ENCODE results near the gene HERPUD2. TPM values are rescaled to one million over a fixed set of nuclear protein-coding genes. Genes with fewer than 3 reads are reported as not detected.

Gene HERPUD2
- polyA plus RNA-seq, 1 donor (not counting 4 experiments of a cell fraction or from before 2014, with no cell fraction given) = 43.6 TPM

DNA sequence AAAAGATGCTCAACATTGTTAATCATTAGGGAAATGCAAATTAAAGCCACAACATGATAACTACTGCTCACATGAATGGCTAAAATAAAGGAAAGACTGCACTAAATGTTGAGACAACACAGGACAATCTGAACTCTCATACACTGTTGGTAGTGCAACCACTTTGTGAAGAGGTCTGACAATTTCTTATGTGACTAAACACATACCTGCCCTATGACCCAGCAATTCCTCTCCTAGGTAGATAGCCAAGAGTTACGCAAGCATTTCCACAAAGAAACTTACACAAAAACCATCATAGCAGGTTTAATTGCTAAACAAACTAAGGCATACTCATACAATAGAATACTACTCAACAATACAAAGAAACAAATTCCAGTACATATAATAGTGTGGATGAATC is 41.8 kb upstream of the HERPUD2 start:
- Histone ChIP-seq H4K20me1 (ENCODE audit: control insufficient read depth, extremely low read depth, insufficient read depth, low read length) (no peaks in the 10 kb centered on the region), H3K79me2 (ENCODE audit: control insufficient read depth, insufficient read depth, low read length) (no peaks in the 10 kb centered on the region), H2AFZ (ENCODE audit: control insufficient read depth, low read length) (no peak overlapping the region), H3K36me3 (ENCODE audit: control insufficient read depth in 2 of 2, extremely low read depth in 1 of 2, insufficient read depth in 2 of 2, low read length in 2 of 2) (no peaks in the 10 kb centered on the region), H3K4me3 (ENCODE audit: control insufficient read depth in 2 of 3, extremely low read depth in 1 of 3, insufficient read depth in 2 of 3, low read depth in 1 of 3, low read length in 3 of 3) (no peak overlapping the region), H3K27ac (ENCODE audit: control insufficient read depth, insufficient read depth, low read length) (no peak overlapping the region), H3K9me3 (ENCODE audit: control insufficient read depth, low read depth, low read length) (no peaks in the 10 kb centered on the region), H3K9me1 (ENCODE audit: control insufficient read depth, extremely low read depth, insufficient read depth, low read length) (no peaks in the 10 kb centered on the region), H3K4me1 (ENCODE audit: control insufficient read depth, extremely low read depth, insufficient read depth, low read length) (peaks cover 8% of the 10 kb centered on the region), H3K4me2 (ENCODE audit: control insufficient read depth, extremely low read depth, insufficient read depth, low read depth, low read length) (no peak overlapping the region), H3K9ac (ENCODE audit: control insufficient read depth, extremely low read depth, insufficient read depth, low read length) (no peak overlapping the region), H3K27me3 (ENCODE audit: control insufficient read depth, extremely low read depth, insufficient read depth, low read length) (no peaks in the 10 kb centered on the region)
- FAIRE-seq (peak; percentile 91), DNase-seq (ENCODE audit: low read depth, low spot score) (peak; percentile 60)
- dilution Hi-C loops (cut with MboI; ENCODE audit: extremely low pct_ligation_motif_present, low sequenced_read_pairs) = no loop called here
- no peak for TF ChIP-seq EZH2 (IDR thresholded peaks at IDR 0.05; ENCODE audit: low read length)
- TF ChIP-seq, protein P1, sequence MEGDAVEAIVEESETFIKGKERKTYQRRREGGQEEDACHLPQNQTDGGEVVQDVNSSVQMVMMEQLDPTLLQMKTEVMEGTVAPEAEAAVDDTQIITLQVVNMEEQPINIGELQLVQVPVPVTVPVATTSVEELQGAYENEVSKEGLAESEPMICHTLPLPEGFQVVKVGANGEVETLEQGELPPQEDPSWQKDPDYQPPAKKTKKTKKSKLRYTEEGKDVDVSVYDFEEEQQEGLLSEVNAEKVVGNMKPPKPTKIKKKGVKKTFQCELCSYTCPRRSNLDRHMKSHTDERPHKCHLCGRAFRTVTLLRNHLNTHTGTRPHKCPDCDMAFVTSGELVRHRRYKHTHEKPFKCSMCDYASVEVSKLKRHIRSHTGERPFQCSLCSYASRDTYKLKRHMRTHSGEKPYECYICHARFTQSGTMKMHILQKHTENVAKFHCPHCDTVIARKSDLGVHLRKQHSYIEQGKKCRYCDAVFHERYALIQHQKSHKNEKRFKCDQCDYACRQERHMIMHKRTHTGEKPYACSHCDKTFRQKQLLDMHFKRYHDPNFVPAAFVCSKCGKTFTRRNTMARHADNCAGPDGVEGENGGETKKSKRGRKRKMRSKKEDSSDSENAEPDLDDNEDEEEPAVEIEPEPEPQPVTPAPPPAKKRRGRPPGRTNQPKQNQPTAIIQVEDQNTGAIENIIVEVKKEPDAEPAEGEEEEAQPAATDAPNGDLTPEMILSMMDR (optimal IDR thresholded peaks at IDR 0.05 in 1 of 3, IDR thresholded peaks at IDR 0.05 in 1 of 3, conservative IDR thresholded peaks at IDR 0.05 in 1 of 3; ENCODE audit: extremely low read depth in 1 of 3, insufficient read depth in 2 of 3, low read length in 3 of 3) = no peak

DNA sequence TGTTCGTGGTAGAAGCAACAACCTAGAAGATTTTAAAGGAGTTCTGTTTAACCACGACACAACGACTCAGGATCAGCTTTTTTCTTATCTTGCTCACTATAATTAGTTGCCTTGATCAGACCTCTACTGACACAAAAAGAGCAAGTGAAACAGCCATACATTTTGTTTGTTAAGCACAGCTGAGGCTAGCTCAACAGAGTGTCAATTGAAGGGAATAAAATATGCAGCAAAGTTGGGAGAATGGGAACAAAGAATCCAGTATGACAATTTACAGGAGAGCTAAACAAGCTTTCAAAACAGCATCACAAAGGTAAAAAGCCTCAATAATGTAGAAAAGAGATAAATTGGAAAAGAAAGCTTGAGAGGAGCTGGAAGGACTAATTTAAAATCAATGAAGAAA is 40.5 kb upstream of the HERPUD2 start:
- no peak overlapping the region for H3K9ac ChIP-seq (ENCODE audit: control insufficient read depth, extremely low read depth, insufficient read depth, low read length)
- FAIRE-seq (no peak), DNase-seq (ENCODE audit: low read depth, low spot score) (no peak)
- no peak for TF ChIP-seq EZH2 (IDR thresholded peaks at IDR 0.05; ENCODE audit: low read length)
- TF ChIP-seq, protein P1 (optimal IDR thresholded peaks at IDR 0.05 in 1 of 3, IDR thresholded peaks at IDR 0.05 in 1 of 3, conservative IDR thresholded peaks at IDR 0.05 in 1 of 3; ENCODE audit: extremely low read depth in 1 of 3, insufficient read depth in 2 of 3, low read length in 3 of 3) = no peak
- no peaks in the 10 kb centered on the region for H3K36me3 ChIP-seq (ENCODE audit: control insufficient read depth in 2 of 2, extremely low read depth in 1 of 2, insufficient read depth in 2 of 2, low read length in 2 of 2)
- H4K20me1 ChIP-seq (ENCODE audit: control insufficient read depth, extremely low read depth, insufficient read depth, low read length) = no peaks in the 10 kb centered on the region
- no peak overlapping the region for H3K4me3 ChIP-seq (ENCODE audit: control insufficient read depth in 2 of 3, extremely low read depth in 1 of 3, insufficient read depth in 2 of 3, low read depth in 1 of 3, low read length in 3 of 3)
- no peaks in the 10 kb centered on the region for H3K27me3 ChIP-seq (ENCODE audit: control insufficient read depth, extremely low read depth, insufficient read depth, low read length)
- H3K79me2 ChIP-seq (ENCODE audit: control insufficient read depth, insufficient read depth, low read length) = no peaks in the 10 kb centered on the region
- no peaks in the 10 kb centered on the region for H3K9me1 ChIP-seq (ENCODE audit: control insufficient read depth, extremely low read depth, insufficient read depth, low read length)
- no peak overlapping the region for H3K27ac ChIP-seq (ENCODE audit: control insufficient read depth, insufficient read depth, low read length)
- peaks cover 8% of the 10 kb centered on the region for H3K4me1 ChIP-seq (ENCODE audit: control insufficient read depth, extremely low read depth, insufficient read depth, low read length)
- no peak overlapping the region for H3K4me2 ChIP-seq (ENCODE audit: control insufficient read depth, extremely low read depth, insufficient read depth, low read depth, low read length)
- dilution Hi-C loops (cut with MboI; ENCODE audit: extremely low pct_ligation_motif_present, low sequenced_read_pairs) = no loop called here
- no peak overlapping the region for H2AFZ ChIP-seq (ENCODE audit: control insufficient read depth, low read length)
- H3K9me3 ChIP-seq (ENCODE audit: control insufficient read depth, low read depth, low read length) = no peaks in the 10 kb centered on the region
